Mammary epithelial cell (primary cell): ENCODE measurements around the gene NPHP4.

Experiments
- EZH2 ChIP-seq: IDR thresholded peaks from 2 replicates; pipeline ENCODE4 v1.6.1; 2012; ENCODE audit warnings: low read length, inconsistent platforms, borderline replicate concordance
- TF ChIP-seq, protein P1 (sequence below), 2 donors: IDR thresholded peaks in 1 of 2; conservative IDR thresholded peaks in 1 of 2; 2 replicates each; pipeline ENCODE4 v1.5.1; 2011 to 2012; ENCODE audit warnings: inconsistent platforms in 2 of 2, low read length in 2 of 2, mild to moderate bottlenecking in 2 of 2, control low read depth in 1 of 2, low read depth in 1 of 2; ENCODE audit not compliant: insufficient read depth in 1 of 2; ENCODE audit errors: extremely low read depth in 1 of 2

DNA sequence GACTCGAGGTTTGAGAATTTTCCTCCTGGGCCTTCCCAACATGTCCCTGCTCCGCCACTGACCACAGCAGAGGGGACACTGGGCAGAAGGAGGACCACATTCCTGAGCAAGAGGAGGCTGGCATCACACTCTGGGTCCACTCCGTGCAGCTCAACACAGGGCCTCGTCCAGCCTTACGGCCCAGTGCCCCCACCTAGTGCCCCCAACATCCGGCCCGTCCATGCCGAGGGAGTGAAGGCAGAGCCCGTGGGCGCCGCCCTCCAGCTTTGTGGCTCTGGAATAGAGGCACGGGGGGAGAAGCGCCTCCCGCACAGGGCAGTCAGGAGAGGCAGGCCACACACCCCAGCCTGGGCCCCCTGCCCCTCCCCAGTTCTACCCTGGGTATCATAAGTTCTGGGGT, 158.3 kb downstream of the NPHP4 start:
- TF ChIP-seq, protein P1, sequence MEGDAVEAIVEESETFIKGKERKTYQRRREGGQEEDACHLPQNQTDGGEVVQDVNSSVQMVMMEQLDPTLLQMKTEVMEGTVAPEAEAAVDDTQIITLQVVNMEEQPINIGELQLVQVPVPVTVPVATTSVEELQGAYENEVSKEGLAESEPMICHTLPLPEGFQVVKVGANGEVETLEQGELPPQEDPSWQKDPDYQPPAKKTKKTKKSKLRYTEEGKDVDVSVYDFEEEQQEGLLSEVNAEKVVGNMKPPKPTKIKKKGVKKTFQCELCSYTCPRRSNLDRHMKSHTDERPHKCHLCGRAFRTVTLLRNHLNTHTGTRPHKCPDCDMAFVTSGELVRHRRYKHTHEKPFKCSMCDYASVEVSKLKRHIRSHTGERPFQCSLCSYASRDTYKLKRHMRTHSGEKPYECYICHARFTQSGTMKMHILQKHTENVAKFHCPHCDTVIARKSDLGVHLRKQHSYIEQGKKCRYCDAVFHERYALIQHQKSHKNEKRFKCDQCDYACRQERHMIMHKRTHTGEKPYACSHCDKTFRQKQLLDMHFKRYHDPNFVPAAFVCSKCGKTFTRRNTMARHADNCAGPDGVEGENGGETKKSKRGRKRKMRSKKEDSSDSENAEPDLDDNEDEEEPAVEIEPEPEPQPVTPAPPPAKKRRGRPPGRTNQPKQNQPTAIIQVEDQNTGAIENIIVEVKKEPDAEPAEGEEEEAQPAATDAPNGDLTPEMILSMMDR (conservative IDR thresholded peaks at IDR 0.05 in 1 of 2, IDR thresholded peaks at IDR 0.05 in 1 of 2; ENCODE audit: extremely low read depth in 1 of 2, insufficient read depth in 1 of 2, low read depth in 1 of 2, low read length in 2 of 2): no peak
- no peak for TF ChIP-seq EZH2
